Sigmoid colon (tissue), 7 donors: ENCODE data around the gene CEP170. TPM values are rescaled to one million over a fixed set of nuclear protein-coding genes. Genes with fewer than 3 reads are reported as not detected.

Source experiments
- DNase-seq: peaks from one replicate; pipeline ENCODE4 v3.0.0-alpha.2; 2019
- H3K27ac ChIP-seq, 4 donors: fragments of 200-600 bp; sonication (generic); one replicate each; pipeline ENCODE4 v1.5.1; 2016 to 2019; ENCODE audit warnings: mild to moderate bottlenecking in 1 of 4
- H3K27me3 ChIP-seq, 3 donors: fragments of 200-600 bp; sonication (generic); one replicate each; pipeline ENCODE4 v1.5.1; 2019; ENCODE audit warnings: mild to moderate bottlenecking in 1 of 3
- H3K36me3 ChIP-seq, 4 donors: fragments of 200-600 bp; sonication (generic); one replicate each; pipeline ENCODE4 v1.5.1; 2016 to 2019
- H3K4me1 ChIP-seq, 4 donors: fragments of 200-600 bp; sonication (generic); one replicate each; pipeline ENCODE4 v1.5.1; 2017 to 2019
- H3K4me3 ChIP-seq, 4 donors: fragments of 200-600 bp; sonication (generic); one replicate each; pipeline ENCODE4 v1.5.1; 2017 to 2019; ENCODE audit warnings: mild to moderate bottlenecking in 2 of 4, moderate library complexity in 1 of 4
- H3K9me3 ChIP-seq, 4 donors: fragments of 200-600 bp in 3 of 4; sonication (generic) in 3 of 4; one replicate each; pipeline versions ENCODE4 v1.5.1 to v1.6.1; 2013 to 2019
- EP300 ChIP-seq, 4 donors: sonication (generic); formaldehyde crosslinking; IDR thresholded peaks; one replicate each; pipeline ENCODE4 v1.6.1; 2017; ENCODE audit warnings: antibody characterized with exemption in 4 of 4
- POLR2A ChIP-seq, 2 donors: fragments of 450-650 bp; IDR thresholded peaks; one replicate each; pipeline ENCODE4 v1.6.1; 2016; ENCODE audit warnings: antibody characterized with exemption in 2 of 2, mild to moderate bottlenecking in 2 of 2, moderate library complexity in 2 of 2
- POLR2AphosphoS5 ChIP-seq, 4 donors: sonication (generic); formaldehyde crosslinking; IDR thresholded peaks; one replicate each; pipeline ENCODE4 v1.6.1; 2017; ENCODE audit warnings: antibody characterized with exemption in 4 of 4
- WGBS, 2 donors: extraction: QIAGEN DNeasy Blood & Tissue Kit; methylation state at CpG; one replicate each; pipeline ENCODE4 v1.1.7; 2013; 5-methylcytosine and 5-hydroxymethylcytosine counted together
- intact Hi-C: fragments of 100-400 bp; cut with DNase I; formaldehyde crosslinking; loops from one replicate; pipeline ENCODE4 v1.15.1; 2023
- polyA plus RNA-seq, 3 donors: library from polyadenylated mRNA; stranded (reverse); fragments of 200-250 nt; gene quantifications; one replicate each; pipeline ENCODE4 v1.2.3, GENCODE V29; 2013
- total RNA-seq, 4 donors: library from RNA; depleted of rRNA; stranded (reverse); fragments of >200 nt; gene quantifications; one replicate each; pipeline ENCODE4 v1.1.0, GENCODE V29; 2016
- TF ChIP-seq, protein P1 (sequence below), 4 experiments: fragments of 450-650 bp in 3 of 4; fragments of 200-600 bp in 1 of 4; IDR thresholded peaks; one replicate each; pipeline ENCODE4 v1.5.1; 2016 to 2019; ENCODE audit warnings: antibody characterized with exemption in 4 of 4, mild to moderate bottlenecking in 3 of 4, moderate library complexity in 2 of 4
- donor health status: healthy with polysubstance abuse.
- donor health status: Bipolar disorder and iron deficiency.
- donor health status: healthy.

Gene CEP170
- 10 to 100 TPM; 27.6 to 46.3 (median 33.6) TPM for total RNA-seq
- polyA plus RNA-seq: 1 to 10 TPM; 4.6 to 8.9 (median 7.8) TPM

DNA sequence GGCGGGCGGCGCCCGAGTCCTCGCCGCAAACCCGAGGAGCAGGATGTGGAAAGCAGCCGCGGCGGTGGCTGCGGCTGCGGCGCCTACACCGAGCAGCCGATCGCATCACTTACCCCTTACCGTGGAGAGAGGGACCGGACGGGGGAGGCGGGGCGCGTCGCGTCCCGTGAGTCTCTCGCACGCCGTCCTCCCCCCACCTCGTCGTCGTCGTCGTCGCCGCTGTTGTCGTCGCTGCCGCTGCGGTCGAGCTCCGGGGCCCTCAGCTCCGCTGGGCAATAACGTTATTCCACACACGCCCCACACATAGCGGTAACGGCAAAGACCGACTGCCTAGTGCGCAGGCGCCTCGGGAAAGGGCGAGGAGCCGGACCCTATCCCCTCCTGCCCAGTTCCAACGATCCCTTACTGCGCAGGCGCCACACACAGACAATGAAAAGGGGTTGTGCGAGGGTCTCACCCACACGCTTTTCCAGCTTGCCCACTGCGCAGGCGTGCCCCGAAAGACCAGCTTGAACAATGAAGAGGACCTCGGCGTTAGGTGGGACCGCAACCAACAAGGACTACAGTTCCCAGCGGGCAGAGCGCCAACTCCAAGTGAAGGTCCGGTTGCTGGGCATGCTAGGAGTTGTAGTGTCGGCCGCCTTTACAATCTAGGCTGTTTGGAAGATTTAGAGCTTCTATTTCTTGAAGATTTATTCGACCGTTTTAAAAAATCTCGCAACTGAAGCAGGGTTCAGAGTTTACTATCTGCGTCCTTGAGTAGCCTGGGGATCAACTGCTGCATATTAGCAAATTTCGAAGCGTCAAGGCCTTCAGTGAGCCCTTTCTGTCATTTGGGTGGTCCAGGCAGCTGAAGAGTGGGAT, at the start of gene CEP170:
CEP170 (minus strand) TSS at position 355 of the 864 bp plus-strand sequence. CDS start 30,001 bp downstream, outside the sequence.
- Histone ChIP-seq H3K27me3 (no peaks in the 10 kb centered on the region), H3K36me3 (no peaks in the 10 kb centered on the region), H3K4me1 (peaks cover 0 to 53% (median 42%) of the 10 kb centered on the region in 4 donors), H3K4me3 (peak within 1 kb of the TSS; percentile 52 to 99 (median 94)), H3K27ac (peak within 1 kb of the TSS; percentile 92 to 97 (median 96)), H3K9me3 (no peaks in the 10 kb centered on the region)
- intact Hi-C loops: loop anchor here (5.0 to 10.0 kb wide), 5 partner anchors 590 to 1610 kb away; partner anchors contain the start of genes ADSS2, CHML, COX20 and OPN3
- WGBS, 2 donors: 0% methylated on average over 74 of the region's 74 CpGs
- TF ChIP-seq, protein P1, sequence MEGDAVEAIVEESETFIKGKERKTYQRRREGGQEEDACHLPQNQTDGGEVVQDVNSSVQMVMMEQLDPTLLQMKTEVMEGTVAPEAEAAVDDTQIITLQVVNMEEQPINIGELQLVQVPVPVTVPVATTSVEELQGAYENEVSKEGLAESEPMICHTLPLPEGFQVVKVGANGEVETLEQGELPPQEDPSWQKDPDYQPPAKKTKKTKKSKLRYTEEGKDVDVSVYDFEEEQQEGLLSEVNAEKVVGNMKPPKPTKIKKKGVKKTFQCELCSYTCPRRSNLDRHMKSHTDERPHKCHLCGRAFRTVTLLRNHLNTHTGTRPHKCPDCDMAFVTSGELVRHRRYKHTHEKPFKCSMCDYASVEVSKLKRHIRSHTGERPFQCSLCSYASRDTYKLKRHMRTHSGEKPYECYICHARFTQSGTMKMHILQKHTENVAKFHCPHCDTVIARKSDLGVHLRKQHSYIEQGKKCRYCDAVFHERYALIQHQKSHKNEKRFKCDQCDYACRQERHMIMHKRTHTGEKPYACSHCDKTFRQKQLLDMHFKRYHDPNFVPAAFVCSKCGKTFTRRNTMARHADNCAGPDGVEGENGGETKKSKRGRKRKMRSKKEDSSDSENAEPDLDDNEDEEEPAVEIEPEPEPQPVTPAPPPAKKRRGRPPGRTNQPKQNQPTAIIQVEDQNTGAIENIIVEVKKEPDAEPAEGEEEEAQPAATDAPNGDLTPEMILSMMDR (IDR thresholded peaks at IDR 0.05): no peak
- TF ChIP-seq POLR2A (IDR thresholded peaks at IDR 0.05): peak; percentile 58 to 69
- TF ChIP-seq POLR2AphosphoS5 (IDR thresholded peaks at IDR 0.05): peak; percentile 87 to 94 (median 91)
- peak; percentile 98 for DNase-seq

DNA sequence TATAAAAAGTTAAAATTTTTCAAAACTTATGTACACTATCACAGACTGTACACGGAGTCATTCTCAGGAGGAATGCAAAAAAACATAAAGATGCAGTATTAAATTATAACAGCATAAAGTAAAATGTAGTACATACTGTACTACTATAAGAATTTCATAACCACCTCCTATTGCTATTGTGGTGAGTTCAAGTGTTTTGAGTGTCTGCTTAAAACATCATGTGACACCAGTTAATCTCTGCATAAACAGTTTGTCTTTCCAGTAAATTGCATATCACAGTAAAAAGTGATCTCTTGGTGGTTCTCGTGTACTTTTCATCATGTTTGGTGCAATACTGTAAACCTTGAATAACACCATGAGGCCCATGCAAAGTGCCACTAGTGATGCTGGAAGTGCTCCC, 46.0 kb upstream of the CEP170 start:
- WGBS, 2 donors: 93% methylated on average over 2 of the region's 2 CpGs
- no peak for DNase-seq
- TF ChIP-seq POLR2AphosphoS5 (IDR thresholded peaks at IDR 0.05) (no peak), POLR2A (IDR thresholded peaks at IDR 0.05) (no peak), EP300 (IDR thresholded peaks at IDR 0.05) (no peak)
- TF ChIP-seq, protein P1 (IDR thresholded peaks at IDR 0.05): no peak
- Histone ChIP-seq H3K4me3 (no peak overlapping the region), H3K9me3 (peaks cover 0 to 3% (median 0%) of the 10 kb centered on the region in 4 donors), H3K27ac (no peak overlapping the region), H3K27me3 (no peaks in the 10 kb centered on the region), H3K4me1 (no peaks in the 10 kb centered on the region), H3K36me3 (peaks cover 0 to 28% (median 1%) of the 10 kb centered on the region in 4 donors)
- intact Hi-C loops: no loop called here

DNA sequence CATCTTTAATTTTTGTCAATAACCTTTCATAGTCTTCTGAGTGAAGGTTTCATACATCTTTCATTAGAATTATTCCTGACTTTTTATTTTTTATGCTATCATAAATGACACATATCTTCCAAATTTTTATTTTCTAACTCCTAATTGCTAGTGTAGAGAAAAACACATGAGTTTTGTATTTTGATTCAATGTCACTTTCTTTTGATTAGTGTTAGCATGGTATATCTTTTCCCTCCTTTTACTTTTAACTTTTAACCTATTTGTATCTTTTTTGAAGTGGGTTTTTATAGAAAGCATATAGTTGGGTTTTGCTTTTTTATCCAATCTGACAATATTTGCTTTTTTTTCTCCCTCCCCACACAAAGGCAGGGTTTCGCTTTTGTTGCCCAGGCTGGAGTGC, 44.0 kb upstream of the CEP170 start:
- no peaks in the 10 kb centered on the region for H3K27me3 ChIP-seq
- H3K4me3 ChIP-seq: no peak overlapping the region
- H3K9me3 ChIP-seq: peaks cover 0 to 3% (median 0%) of the 10 kb centered on the region in 4 donors
- intact Hi-C loops: no loop called here
- DNase-seq: no peak
- WGBS, 2 donors: 97% methylated on average over 1 of the region's 1 CpG
- peaks cover 0 to 37% (median 1%) of the 10 kb centered on the region in 4 donors for H3K36me3 ChIP-seq
- no peak overlapping the region for H3K27ac ChIP-seq
- no peak for TF ChIP-seq POLR2AphosphoS5 (IDR thresholded peaks at IDR 0.05)
- no peaks in the 10 kb centered on the region for H3K4me1 ChIP-seq

DNA sequence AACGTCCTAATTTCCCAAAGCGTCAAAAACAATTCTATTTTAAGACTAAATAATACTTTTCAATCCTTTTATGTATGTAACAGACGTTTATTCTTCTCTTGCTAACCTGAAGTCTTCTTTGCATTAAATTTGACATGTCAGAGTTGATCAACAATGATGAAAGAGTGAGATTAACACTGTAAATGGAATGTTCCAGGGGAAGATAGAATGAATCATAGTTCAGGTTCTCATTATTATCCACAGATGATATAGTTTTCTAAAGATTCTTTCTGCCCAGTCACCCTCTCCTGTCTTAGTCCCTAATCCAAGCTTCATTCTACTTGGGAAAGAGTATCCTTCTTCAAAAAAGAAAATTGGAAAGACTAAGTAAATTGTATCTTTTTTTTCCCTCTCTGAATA, 39.6 kb upstream of the CEP170 start:
- no peak for DNase-seq
- 84 to 91% methylated on average over 3 of the region's 3 CpGs for WGBS, 2 donors
- no peaks in the 10 kb centered on the region for H3K4me1 ChIP-seq
- no peaks in the 10 kb centered on the region for H3K27me3 ChIP-seq
- H3K4me3 ChIP-seq: no peak overlapping the region
- no peaks in the 10 kb centered on the region for H3K9me3 ChIP-seq
- intact Hi-C loops: no loop called here
- no peak overlapping the region for H3K27ac ChIP-seq
- peaks cover 0 to 42% (median 4%) of the 10 kb centered on the region in 4 donors for H3K36me3 ChIP-seq
- TF ChIP-seq POLR2A (IDR thresholded peaks at IDR 0.05) (no peak), POLR2AphosphoS5 (IDR thresholded peaks at IDR 0.05) (no peak), EP300 (IDR thresholded peaks at IDR 0.05) (no peak)
- TF ChIP-seq, protein P1 (IDR thresholded peaks at IDR 0.05): no peak

DNA sequence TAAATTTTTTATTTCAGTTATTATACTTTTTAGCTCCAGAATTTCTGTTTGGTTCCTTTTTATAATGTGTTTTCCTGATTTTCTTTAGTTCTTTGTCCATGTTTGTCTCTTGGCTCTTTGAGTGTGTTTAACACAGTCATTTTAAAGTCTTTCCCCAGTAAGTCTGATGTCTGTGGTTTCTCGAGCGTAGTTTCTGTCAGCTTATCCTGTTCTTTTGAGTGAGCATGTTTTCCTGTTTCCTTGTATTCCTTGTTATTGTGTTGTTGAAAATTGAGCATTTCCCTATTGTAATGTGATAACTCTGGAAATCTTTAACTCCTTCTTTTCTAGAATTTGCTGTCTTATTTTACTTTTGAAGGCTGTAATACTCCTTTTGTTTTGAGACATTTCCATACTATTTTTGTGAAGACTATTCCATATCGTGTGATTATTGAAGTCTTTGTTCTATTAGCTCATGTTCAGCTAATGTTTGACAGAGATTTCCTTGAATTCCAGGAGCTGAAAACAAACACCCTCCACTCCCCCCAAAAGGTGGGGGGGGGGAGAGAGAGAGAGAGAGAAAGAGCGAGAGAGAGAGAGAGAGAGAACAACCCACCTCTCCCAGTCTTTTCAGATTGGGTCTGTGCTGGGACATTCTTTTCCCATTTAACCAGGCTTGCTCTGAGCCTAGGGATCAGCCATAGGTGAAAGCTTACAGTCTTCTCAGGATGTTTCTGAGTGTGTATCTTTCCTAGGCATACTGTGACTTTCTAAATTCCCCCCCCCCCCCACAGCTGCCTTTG, 39.1 kb upstream of the CEP170 start:
- 70 to 81% methylated on average over 4 of the region's 4 CpGs for WGBS, 2 donors
- DNase-seq: no peak
- Histone ChIP-seq H3K4me3 (no peak overlapping the region), H3K27me3 (no peaks in the 10 kb centered on the region), H3K27ac (no peak overlapping the region), H3K4me1 (no peaks in the 10 kb centered on the region), H3K36me3 (peaks cover 0 to 48% (median 4%) of the 10 kb centered on the region in 4 donors), H3K9me3 (no peaks in the 10 kb centered on the region)
- intact Hi-C loops: no loop called here
- TF ChIP-seq POLR2A (IDR thresholded peaks at IDR 0.05): no peak
